Subcutaneous adipose tissue (tissue), 4 donors: ENCODE results near the gene NEU2. TPM values are rescaled to one million over a fixed set of nuclear protein-coding genes. Genes with fewer than 3 reads are reported as not detected.

Source experiments
- CTCF ChIP-seq: fragments of 450-650 bp; IDR thresholded peaks from one replicate; pipeline ENCODE4 v1.5.1; 2016; ENCODE audit warnings: low read depth, mild to moderate bottlenecking, control low read depth, antibody characterized with exemption, moderate library complexity
- total RNA-seq, 4 donors: library from RNA; depleted of rRNA; stranded (reverse); fragments of >200 nt; gene quantifications; one replicate each; pipeline ENCODE4 v1.1.0, GENCODE V29; 2016

Gene NEU2
- total RNA-seq, 4 donors from 2014 or later: not detected

GRCh38 chr2:233011268-233011650 lies 21.2 kb upstream of the NEU2 start:
- TF ChIP-seq CTCF: no peak

- no peak for TF ChIP-seq CTCF
Observed at GRCh38 chr2:233011702-233012131, 20.8 kb upstream of the NEU2 start.

DNA sequence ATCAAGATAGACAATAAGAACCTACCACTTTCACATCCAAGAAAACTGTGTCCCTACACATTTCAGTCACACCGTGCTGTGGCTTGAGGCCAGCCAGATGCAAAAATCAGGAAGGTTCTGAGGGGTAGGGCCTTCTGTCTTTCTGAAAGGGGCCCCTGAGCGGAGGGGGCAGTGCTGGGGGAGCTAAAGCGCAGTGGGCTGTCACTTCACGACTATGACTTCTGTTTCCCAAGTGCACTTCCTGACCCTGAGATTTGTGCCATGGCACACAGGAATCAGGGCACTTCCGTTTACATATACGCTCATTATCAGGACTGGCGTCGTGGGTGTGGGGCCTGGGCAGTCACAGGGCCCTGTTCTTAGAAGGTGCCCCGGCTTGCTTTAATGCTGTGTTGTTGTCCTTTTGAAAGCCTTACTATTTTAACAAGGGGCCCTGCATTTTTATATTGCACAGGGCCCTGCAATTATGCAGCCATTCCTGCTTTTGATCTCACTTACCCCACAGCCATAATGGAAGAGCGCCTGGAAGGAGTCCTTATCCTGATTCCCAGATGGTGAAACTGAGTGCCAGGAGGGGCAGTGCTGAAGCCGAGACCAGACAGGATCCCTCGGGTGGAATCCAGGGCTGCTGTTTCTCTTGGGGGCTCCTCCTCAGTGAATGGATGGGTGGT lies 20.0 kb upstream of the NEU2 start:
- TF ChIP-seq CTCF: no peak

DNA sequence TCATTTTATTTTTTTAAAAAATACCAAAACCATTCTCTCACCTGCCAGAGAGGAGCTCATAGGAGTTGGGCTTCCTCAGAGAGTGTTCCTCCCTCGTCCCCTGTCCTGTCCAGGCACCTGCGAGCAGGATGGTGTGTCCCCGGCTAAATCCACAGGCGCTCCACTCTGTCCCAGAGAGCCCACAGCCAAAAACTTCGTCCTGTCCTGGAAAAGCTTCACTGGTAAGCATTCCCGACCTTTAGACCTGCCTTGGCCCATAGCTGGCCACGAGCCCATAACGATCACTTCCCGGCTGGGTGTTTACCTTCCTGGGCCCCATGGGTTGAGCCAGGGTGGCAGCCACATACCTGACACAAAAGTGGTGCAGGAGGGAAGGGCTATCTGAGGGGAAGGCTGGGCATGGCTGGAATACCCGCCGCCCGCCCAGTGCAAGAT lies 19.4 kb upstream of the NEU2 start, which contains the start of gene NGEF:
TSS of gene NGEF (minus strand) at position 230 of the 435 bp plus-strand sequence. CDS start 38,366 bp downstream, outside the sequence.
- no peak for TF ChIP-seq CTCF

- TF ChIP-seq CTCF: no peak
Observed at GRCh38 chr2:233013650-233014049, 18.8 kb upstream of the NEU2 start.

DNA sequence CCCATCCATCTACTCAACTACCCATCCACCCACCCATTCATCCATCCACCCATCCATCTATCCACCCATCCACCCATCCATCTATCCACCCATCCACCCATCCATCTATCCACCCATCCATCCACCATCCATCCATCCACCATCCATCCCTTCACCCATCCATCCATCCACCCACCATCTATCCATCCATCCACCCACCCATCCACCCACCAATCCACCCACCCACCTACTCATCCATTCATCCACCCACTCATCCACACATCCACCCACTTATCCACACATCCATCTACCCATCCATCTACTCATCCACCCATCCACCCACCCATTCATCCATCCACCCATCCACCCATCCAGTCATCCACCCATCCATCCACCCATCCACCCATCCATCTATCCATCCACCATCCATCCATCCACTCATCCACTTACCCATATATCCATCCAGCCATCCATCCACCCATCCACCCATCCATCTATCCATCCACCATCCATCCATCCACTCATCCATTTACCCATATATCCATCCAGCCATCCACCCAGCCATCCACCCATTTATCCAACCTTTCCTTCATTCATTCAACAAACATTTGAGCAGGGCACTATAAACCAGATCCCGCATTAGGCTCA lies 17.3 kb upstream of the NEU2 start:
- TF ChIP-seq CTCF: no peak

DNA sequence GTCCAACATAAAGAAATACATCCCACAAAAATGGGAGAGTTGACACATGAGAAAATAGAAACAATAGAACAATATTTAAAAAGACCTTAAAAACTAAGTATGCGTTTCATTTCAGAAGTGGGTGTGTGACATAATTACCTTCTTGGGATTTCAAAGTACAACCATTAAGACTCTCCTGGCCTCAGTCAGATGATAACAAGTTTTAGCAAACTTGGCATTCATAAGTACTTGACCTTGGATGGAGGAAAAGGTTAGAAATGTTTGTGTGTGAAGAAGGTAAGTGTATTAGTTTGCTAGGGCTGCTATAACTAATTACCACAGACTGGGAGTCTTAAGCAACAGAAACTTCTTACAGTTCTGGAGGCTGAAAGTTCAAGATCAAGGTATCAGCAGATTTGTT lies 14.5 kb upstream of the NEU2 start:
- no peak for TF ChIP-seq CTCF
